Kidney (tissue), 22 donors: ENCODE results near the gene SLC35G6. TPM values are rescaled to one million over a fixed set of nuclear protein-coding genes. Genes with fewer than 3 reads are reported as not detected.
"Not testable (repeated sequence)": the region's sequence is repeated elsewhere in the genome, so short reads cannot be mapped to it uniquely, and the experiment has no call there.

Experiments
- DNase-seq, 5 donors: peaks; one replicate each; pipeline ENCODE4 v3.0.0-alpha.2; 2013 to 2020
- FAIRE-seq: peaks from 2 replicates; lab custom pipeline; 2012; peaks lifted over from hg19 to GRCh38; lab: Jason Lieb, UNC
- H3K27ac ChIP-seq, 2 donors: one replicate each; pipeline ENCODE4 v1.7.0; 2013; ENCODE audit warnings: low read depth in 2 of 2, low read length in 2 of 2, inconsistent platforms in 1 of 2
- H3K27me3 ChIP-seq: one replicate; pipeline ENCODE4 v1.7.1; 2013; ENCODE audit warnings: low read length, inconsistent platforms; ENCODE audit not compliant: control insufficient read depth, insufficient read depth
- H3K36me3 ChIP-seq, 3 donors: one replicate each; pipeline versions ENCODE4 v1.7.0 to v1.7.1; 2013; ENCODE audit warnings: low read length in 3 of 3, control low read depth in 1 of 3, inconsistent platforms in 1 of 3; ENCODE audit not compliant: insufficient read depth in 3 of 3, control insufficient read depth in 2 of 3
- H3K4me1 ChIP-seq, 3 donors: one replicate each; pipeline versions ENCODE4 v1.7.0 to v1.7.1; 2013; ENCODE audit warnings: low read length in 3 of 3, inconsistent platforms in 1 of 3, low read depth in 1 of 3; ENCODE audit not compliant: control insufficient read depth in 2 of 3, insufficient read depth in 2 of 3
- H3K4me3 ChIP-seq, 3 donors: one replicate each; pipeline versions ENCODE4 v1.7.0 to v1.8.1; 2013; ENCODE audit warnings: low read length in 3 of 3, control low read depth in 1 of 3, inconsistent platforms in 1 of 3
- H3K9ac ChIP-seq, 3 donors: one replicate each; pipeline versions ENCODE4 v1.7.0 to v1.7.1; 2013; ENCODE audit warnings: low read length in 3 of 3, control low read depth in 1 of 3, inconsistent platforms in 1 of 3
- H3K9me3 ChIP-seq, 3 donors: one replicate each; pipeline versions ENCODE4 v1.7.0 to v1.7.1; 2013; ENCODE audit warnings: low read length in 3 of 3, control low read depth in 1 of 3, inconsistent platforms in 1 of 3; ENCODE audit not compliant: control insufficient read depth in 2 of 3, insufficient read depth in 1 of 3
- intact Hi-C: fragments of 100-400 bp; cut with DNase I; formaldehyde crosslinking; loops from one replicate; pipeline ENCODE4 v1.11.1; 2022
- long read RNA-seq, 10 donors: library from polyadenylated mRNA in 1 of 10; unstranded in 1 of 10; transcript quantifications; one replicate each; pipeline ENCODE4 v2.0.0 and lab custom pipeline, GENCODE V29; 2021 to 2026
- polyA plus RNA-seq: library from polyadenylated mRNA; stranded (reverse); fragments of 350-450 nt; fragmentation: Illumina TruSeq; extraction: RNeasy Lipid Tissue Mini Kit (QIAGEN cat#74804); gene quantifications from one replicate; pipeline ENCODE4 v1.2.3, GENCODE V29; 2014; ENCODE audit warnings: low read depth, low replicate concordance; ENCODE audit not compliant: insufficient read depth
- total RNA-seq: library from RNA; stranded (reverse); fragmentation: NEBNext Ultra II Directional; extraction: Animal tissue kit (Norgen Biotek cat#: 25700); gene quantifications from one replicate; pipeline ENCODE4 v1.2.1, GENCODE V29; 2021
- TF ChIP-seq, protein P1 (sequence below): IDR thresholded peaks from 3 replicates; pipeline ENCODE4 v1.5.1; 2012; ENCODE audit warnings: mild to moderate bottlenecking, moderate library complexity, borderline replicate concordance; ENCODE audit not compliant: insufficient read depth; ENCODE audit errors: extremely low read depth
- donor health status: control.
- donor health status: control.
- donor health status: control.
- donor health status: control.
- donor health status: control.
- donor health status: DM: yes; HTN: yes; CAD: no.
- donor health status: Normal renal cell carcinoma (clear cell type).

SLC35G6 gene
- total RNA-seq (not detected), polyA plus RNA-seq (not detected)
- long read RNA-seq, donor 1 = 0 reads
- long read RNA-seq, donor 2 = 0 reads
- long read RNA-seq, donor 3 = 0 reads
- long read RNA-seq, donor 4 = 0 reads
- long read RNA-seq, donor 5 = 0 reads
- long read RNA-seq, donor 6 = 0 reads
- long read RNA-seq, donor 7 = 0 reads
- long read RNA-seq, donor 8 = 0 reads
- long read RNA-seq, donor 9 = 0 reads
- long read RNA-seq, donor 10 = 0 reads

DNA sequence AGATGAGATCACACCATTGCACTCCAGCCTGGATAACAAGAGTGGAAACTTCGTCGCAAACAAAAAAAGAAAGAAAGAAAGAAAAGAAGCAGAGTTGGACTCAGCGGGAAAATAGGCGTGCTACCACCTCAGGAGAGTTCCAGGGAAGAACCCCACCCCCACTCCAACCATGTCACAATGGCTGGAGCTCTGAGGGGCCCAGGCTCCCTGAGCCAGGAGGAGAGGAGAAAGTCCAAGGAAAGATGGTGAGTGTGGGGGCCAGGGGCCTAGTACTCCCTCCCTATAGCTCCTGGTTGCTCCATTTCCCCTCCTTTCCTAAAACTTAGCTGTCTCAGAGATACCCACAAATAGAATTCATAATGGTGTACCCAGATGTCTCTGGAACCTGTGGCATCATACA, at the start of gene SLC35G6:
TSS of gene SLC35G6 (plus strand) at position 172 of the 400 bp plus-strand sequence. CDS start at position 243, 71 bp downstream.
- H3K4me3 ChIP-seq = peak within 1 kb of the TSS in 1 of 3 donors; percentile 85
- H3K27me3 ChIP-seq, H3K36me3 ChIP-seq, FAIRE-seq, intact Hi-C loops, H3K9me3 ChIP-seq: not testable (repeated sequence)
- peak within 1 kb of the TSS; percentile 98 for H3K27ac ChIP-seq
- peak in 1 of 5 donors; percentile 27 for DNase-seq
- peak within 1 kb of the TSS in 1 of 3 donors; percentile 93 for H3K9ac ChIP-seq
- peaks cover 2 to 37% (median 11%) of the 10 kb centered on the region in 3 donors for H3K4me1 ChIP-seq

DNA sequence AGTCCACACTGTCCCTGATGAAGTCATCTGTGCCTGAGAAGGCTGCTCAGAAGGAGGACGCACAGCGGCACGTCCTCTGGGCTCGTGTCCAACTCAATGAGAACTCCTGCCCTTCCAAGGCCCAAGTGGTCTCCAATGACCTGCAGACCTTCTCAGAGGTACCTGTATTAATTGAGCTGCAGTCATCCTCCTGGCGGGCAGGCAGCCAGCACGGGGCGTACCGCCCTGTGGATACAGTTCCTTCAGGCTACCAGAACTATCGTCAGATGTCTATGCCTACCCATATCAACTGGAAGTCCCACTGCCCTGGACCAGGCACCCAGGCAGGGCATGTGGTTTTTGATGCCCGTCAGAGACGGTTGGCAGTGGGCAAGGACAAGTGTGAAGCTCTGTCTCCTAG, 49.0 kb upstream of the SLC35G6 start:
- intact Hi-C loops = no loop called here

DNA sequence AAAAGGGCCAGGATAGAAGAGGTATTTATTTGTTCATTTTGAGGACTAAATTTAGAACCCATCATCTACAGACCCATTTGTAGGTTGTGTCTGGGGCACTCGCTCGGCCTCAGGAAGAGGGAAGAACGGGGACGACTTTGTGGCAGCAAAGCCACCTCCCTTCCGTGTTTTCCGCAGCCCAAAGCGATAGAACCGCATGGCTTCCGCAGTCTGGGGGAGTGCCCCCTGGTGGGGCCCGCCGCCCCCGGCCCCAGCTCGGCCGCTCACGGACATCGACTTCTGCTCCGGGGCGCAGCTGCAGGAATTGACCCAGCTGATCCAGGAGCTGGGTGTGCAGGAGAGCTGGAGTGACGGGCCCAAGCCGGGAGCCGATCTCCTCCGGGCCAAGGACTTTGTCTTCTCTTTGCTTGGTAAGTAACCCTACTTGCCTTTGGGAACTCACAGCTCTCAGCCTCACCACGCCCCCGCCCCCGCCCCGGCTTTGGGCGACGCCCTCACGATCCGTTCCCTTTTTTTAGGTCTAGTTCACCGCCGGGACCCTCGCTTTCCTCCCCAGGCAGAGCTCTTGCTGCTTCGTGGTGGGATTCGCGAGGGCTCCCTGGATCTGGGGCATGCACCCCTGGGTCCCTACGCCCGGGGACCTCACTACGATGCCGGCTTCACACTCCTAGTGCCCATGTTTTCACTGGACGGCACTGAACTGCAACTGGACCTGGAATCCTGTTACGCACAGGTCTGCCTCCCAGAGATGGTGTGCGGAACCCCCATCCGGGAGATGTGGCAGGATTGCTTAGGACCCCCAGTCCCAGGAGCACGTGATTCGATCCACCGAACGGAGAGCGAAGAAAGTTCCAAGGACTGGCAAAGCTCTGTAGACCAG, 45.3 kb upstream of the SLC35G6 start:
- DNase-seq (peak in 4 of 5 donors; percentile 48 to 87 (median 60)), FAIRE-seq (no peak)
- H3K4me3 ChIP-seq = peak overlapping the region; percentile 63 to 79 (median 78)
- intact Hi-C loops = no loop called here
- H3K36me3 ChIP-seq = no peaks in the 10 kb centered on the region
- H3K4me1 ChIP-seq = peaks cover 0 to 26% (median 5%) of the 10 kb centered on the region in 3 donors
- peaks cover 7% of the 10 kb centered on the region for H3K27me3 ChIP-seq
- H3K27ac ChIP-seq = peak overlapping the region; percentile 78 to 86
- H3K9me3 ChIP-seq = no peaks in the 10 kb centered on the region
- peak overlapping the region; percentile 24 to 32 (median 27) for H3K9ac ChIP-seq
- TF ChIP-seq, protein P1, sequence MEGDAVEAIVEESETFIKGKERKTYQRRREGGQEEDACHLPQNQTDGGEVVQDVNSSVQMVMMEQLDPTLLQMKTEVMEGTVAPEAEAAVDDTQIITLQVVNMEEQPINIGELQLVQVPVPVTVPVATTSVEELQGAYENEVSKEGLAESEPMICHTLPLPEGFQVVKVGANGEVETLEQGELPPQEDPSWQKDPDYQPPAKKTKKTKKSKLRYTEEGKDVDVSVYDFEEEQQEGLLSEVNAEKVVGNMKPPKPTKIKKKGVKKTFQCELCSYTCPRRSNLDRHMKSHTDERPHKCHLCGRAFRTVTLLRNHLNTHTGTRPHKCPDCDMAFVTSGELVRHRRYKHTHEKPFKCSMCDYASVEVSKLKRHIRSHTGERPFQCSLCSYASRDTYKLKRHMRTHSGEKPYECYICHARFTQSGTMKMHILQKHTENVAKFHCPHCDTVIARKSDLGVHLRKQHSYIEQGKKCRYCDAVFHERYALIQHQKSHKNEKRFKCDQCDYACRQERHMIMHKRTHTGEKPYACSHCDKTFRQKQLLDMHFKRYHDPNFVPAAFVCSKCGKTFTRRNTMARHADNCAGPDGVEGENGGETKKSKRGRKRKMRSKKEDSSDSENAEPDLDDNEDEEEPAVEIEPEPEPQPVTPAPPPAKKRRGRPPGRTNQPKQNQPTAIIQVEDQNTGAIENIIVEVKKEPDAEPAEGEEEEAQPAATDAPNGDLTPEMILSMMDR = no peak

More for the DNA sequence above, 49.0 kb upstream of the SLC35G6 start:
- no peak overlapping the region for H3K4me3 ChIP-seq
- no peaks in the 10 kb centered on the region for H3K27me3 ChIP-seq
- FAIRE-seq = no peak
- TF ChIP-seq, protein P1 = no peak
- no peaks in the 10 kb centered on the region for H3K9me3 ChIP-seq
- H3K9ac ChIP-seq = no peak overlapping the region
- peaks cover 0 to 11% (median 0%) of the 10 kb centered on the region in 3 donors for H3K4me1 ChIP-seq
- no peaks in the 10 kb centered on the region for H3K36me3 ChIP-seq
- no peak overlapping the region for H3K27ac ChIP-seq
- DNase-seq = no peak
